Measurements from ENCODE around the gene SH3RF3. TPM values are rescaled to one million over a fixed set of nuclear protein-coding genes. Genes with fewer than 3 reads are reported as not detected.

SH3RF3 gene
- total RNA-seq, 1 donor from 2014 or later = 7.3 TPM

DNA sequence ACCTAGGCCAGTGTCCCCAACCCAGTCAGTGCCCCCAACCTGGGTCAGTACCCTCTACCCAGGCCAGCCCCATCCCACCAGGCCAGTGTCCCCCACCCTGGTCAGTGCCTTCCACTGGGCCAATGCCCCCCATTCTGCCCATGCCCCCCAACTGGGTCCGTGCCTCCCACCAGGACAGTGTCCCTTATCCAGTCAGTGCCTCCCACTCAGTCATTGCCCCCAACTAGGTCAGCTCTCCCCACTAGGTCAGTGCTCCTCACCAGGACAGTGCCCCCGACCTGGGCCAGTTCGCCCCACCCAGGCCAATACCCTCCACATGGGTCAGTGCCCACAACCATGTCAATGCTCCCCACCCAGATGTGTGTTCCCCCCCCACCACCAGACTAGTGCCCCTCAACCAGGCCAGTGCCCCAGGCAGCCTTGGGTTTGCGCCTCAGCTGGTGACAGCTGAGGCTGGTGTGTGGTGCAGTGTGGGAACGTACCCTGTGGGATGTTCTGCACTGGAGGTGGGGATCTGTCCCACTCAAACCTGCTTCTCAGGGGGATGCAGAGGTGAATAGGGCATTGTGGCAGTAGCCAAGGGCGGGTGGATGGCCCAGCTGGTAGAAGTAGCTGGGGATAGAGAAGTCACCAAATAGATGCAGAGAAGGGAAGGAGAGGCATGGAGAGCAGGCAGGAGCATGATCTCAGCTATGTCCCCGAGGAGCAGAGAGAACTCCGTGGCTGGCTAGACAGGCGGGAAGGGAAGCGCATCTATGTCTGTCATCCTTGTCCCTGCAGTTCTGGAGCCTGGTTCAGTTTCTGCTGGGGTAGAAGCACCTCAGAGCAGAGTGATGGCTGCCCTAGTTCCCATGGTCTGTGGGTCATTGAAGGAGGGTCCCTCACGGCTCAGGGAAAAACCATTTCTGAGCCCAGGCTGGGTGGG, 168.8 kb downstream of the SH3RF3 start:
- H3K27ac ChIP-seq (ENCODE audit: low read depth, low read length) = no peak overlapping the region
- no peaks in the 10 kb centered on the region for H3K4me1 Mint-ChIP-seq (ENCODE audit: low read depth, unreplicated experiment)
- H4K20me1 ChIP-seq (ENCODE audit: insufficient read depth, low read length) = peaks cover 58% of the 10 kb centered on the region
- H3K4me3 Mint-ChIP-seq (ENCODE audit: unreplicated experiment) = no peak overlapping the region
- no peaks in the 10 kb centered on the region for H3K4me1 ChIP-seq (ENCODE audit: insufficient read depth, low read length)
- H3K36me3 Mint-ChIP-seq (ENCODE audit: low read depth, unreplicated experiment) = no peaks in the 10 kb centered on the region
- FAIRE-seq = no peak
- no peak overlapping the region for H2AFZ ChIP-seq (ENCODE audit: low read depth, low read length)
- H3K27me3 ChIP-seq (ENCODE audit: insufficient read depth, low read length) = no peaks in the 10 kb centered on the region
- H3K4me2 ChIP-seq (ENCODE audit: low read length) = no peak overlapping the region
- peaks cover 13% of the 10 kb centered on the region for H3K27me3 Mint-ChIP-seq (ENCODE audit: low read depth, unreplicated experiment)
- peaks cover 11% of the 10 kb centered on the region for H3K9me3 Mint-ChIP-seq (ENCODE audit: unreplicated experiment)
- TF ChIP-seq, protein P1, sequence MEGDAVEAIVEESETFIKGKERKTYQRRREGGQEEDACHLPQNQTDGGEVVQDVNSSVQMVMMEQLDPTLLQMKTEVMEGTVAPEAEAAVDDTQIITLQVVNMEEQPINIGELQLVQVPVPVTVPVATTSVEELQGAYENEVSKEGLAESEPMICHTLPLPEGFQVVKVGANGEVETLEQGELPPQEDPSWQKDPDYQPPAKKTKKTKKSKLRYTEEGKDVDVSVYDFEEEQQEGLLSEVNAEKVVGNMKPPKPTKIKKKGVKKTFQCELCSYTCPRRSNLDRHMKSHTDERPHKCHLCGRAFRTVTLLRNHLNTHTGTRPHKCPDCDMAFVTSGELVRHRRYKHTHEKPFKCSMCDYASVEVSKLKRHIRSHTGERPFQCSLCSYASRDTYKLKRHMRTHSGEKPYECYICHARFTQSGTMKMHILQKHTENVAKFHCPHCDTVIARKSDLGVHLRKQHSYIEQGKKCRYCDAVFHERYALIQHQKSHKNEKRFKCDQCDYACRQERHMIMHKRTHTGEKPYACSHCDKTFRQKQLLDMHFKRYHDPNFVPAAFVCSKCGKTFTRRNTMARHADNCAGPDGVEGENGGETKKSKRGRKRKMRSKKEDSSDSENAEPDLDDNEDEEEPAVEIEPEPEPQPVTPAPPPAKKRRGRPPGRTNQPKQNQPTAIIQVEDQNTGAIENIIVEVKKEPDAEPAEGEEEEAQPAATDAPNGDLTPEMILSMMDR (IDR thresholded peaks at IDR 0.05; ENCODE audit: insufficient read depth, low read depth, low read length) = no peak
- no peak for TF ChIP-seq EZH2 (IDR thresholded peaks at IDR 0.05; ENCODE audit: insufficient read depth, low read length)
- H3K79me2 ChIP-seq (ENCODE audit: insufficient read depth, low read length) = no peaks in the 10 kb centered on the region
- no peak for DNase-seq (ENCODE audit: low read depth)
- H3K36me3 ChIP-seq (ENCODE audit: insufficient read depth, low read length) = no peaks in the 10 kb centered on the region
- H3K4me3 ChIP-seq (ENCODE audit: insufficient read depth, low read depth, low read length) = no peak overlapping the region
- H3K9ac ChIP-seq (ENCODE audit: low read length) = no peak overlapping the region
- no peak overlapping the region for H3K27ac Mint-ChIP-seq (ENCODE audit: unreplicated experiment)
- H3K9me3 ChIP-seq (ENCODE audit: insufficient read depth, low read depth, low read length) = peaks cover 4% of the 10 kb centered on the region

DNA sequence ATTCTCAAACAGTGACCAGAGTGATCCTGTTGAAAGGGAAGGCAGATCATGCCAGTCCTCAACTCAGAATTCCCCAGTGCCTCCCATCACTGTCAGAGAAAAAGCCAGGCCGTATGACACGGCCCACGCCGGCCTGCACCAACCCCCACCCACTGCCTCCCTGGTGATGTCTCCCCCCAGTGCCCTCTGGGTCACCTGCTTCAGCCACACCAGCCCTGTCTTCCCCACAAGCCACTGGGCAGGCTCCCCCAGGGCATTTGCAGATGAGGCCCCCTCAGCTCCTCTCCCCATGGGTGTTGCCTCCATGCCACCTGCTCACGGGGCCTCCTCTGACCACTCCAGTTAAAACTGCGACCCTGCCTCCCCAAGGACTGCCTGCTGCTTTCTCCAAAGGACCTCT, 169.8 kb downstream of the SH3RF3 start:
- Histone ChIP-seq H3K36me3 (ENCODE audit: insufficient read depth, low read length) (no peaks in the 10 kb centered on the region), H3K27ac (ENCODE audit: low read depth, low read length) (no peak overlapping the region), H3K27me3 (ENCODE audit: insufficient read depth, low read length) (no peaks in the 10 kb centered on the region), H2AFZ (ENCODE audit: low read depth, low read length) (no peak overlapping the region), H3K9ac (ENCODE audit: low read length) (no peak overlapping the region), H3K4me1 (ENCODE audit: insufficient read depth, low read length) (no peaks in the 10 kb centered on the region), H3K79me2 (ENCODE audit: insufficient read depth, low read length) (no peaks in the 10 kb centered on the region), H3K4me2 (ENCODE audit: low read length) (no peak overlapping the region), H3K4me3 (ENCODE audit: insufficient read depth, low read depth, low read length) (no peak overlapping the region), H4K20me1 (ENCODE audit: insufficient read depth, low read length) (peaks cover 53% of the 10 kb centered on the region), H3K9me3 (ENCODE audit: insufficient read depth, low read depth, low read length) (peaks cover 4% of the 10 kb centered on the region)
- H3K4me1 Mint-ChIP-seq (ENCODE audit: low read depth, unreplicated experiment) = no peaks in the 10 kb centered on the region
- FAIRE-seq (no peak), DNase-seq (ENCODE audit: low read depth) (no peak)
- H3K27ac Mint-ChIP-seq (ENCODE audit: unreplicated experiment) = no peak overlapping the region
- peaks cover 11% of the 10 kb centered on the region for H3K9me3 Mint-ChIP-seq (ENCODE audit: unreplicated experiment)
- peaks cover 13% of the 10 kb centered on the region for H3K27me3 Mint-ChIP-seq (ENCODE audit: low read depth, unreplicated experiment)
- H3K4me3 Mint-ChIP-seq (ENCODE audit: unreplicated experiment) = no peak overlapping the region
- no peaks in the 10 kb centered on the region for H3K36me3 Mint-ChIP-seq (ENCODE audit: low read depth, unreplicated experiment)
- TF ChIP-seq, protein P1 (IDR thresholded peaks at IDR 0.05; ENCODE audit: insufficient read depth, low read depth, low read length) = no peak
- no peak for TF ChIP-seq EZH2 (IDR thresholded peaks at IDR 0.05; ENCODE audit: insufficient read depth, low read length)

DNA sequence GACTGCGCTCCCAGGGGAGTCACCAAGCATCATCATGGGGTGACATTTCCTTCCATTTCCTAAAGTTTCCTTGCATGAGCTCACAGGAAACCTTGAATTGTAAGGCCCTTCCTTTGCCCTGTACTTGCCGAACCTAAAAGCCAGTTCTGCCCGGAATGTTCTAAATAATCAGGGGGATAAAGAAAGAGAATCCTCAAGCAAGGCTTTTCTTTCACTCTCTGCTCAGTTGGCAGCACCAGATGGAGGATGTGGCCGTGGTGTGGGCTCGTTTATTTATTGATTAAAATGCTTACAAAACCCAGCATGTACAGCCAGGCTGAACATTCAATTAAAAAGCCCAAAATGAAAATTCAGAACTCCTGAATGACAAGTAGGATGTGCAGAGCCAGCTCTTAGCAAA, 170.5 kb downstream of the SH3RF3 start:
- DNase-seq (ENCODE audit: low read depth) (no peak), FAIRE-seq (no peak)
- Mint-ChIP-seq H3K4me3 (ENCODE audit: unreplicated experiment) (no peak overlapping the region), H3K27ac (ENCODE audit: unreplicated experiment) (no peak overlapping the region), H3K27me3 (ENCODE audit: low read depth, unreplicated experiment) (peaks cover 13% of the 10 kb centered on the region), H3K9me3 (ENCODE audit: unreplicated experiment) (peaks cover 9% of the 10 kb centered on the region), H3K4me1 (ENCODE audit: low read depth, unreplicated experiment) (no peaks in the 10 kb centered on the region), H3K36me3 (ENCODE audit: low read depth, unreplicated experiment) (no peaks in the 10 kb centered on the region)
- H2AFZ ChIP-seq (ENCODE audit: low read depth, low read length) = no peak overlapping the region
- H3K9ac ChIP-seq (ENCODE audit: low read length) = no peak overlapping the region
- H4K20me1 ChIP-seq (ENCODE audit: insufficient read depth, low read length) = peaks cover 56% of the 10 kb centered on the region
- H3K36me3 ChIP-seq (ENCODE audit: insufficient read depth, low read length) = no peaks in the 10 kb centered on the region
- no peaks in the 10 kb centered on the region for H3K79me2 ChIP-seq (ENCODE audit: insufficient read depth, low read length)
- H3K27me3 ChIP-seq (ENCODE audit: insufficient read depth, low read length) = no peaks in the 10 kb centered on the region
- no peak overlapping the region for H3K27ac ChIP-seq (ENCODE audit: low read depth, low read length)
- H3K4me3 ChIP-seq (ENCODE audit: insufficient read depth, low read depth, low read length) = no peak overlapping the region
- H3K4me2 ChIP-seq (ENCODE audit: low read length) = no peak overlapping the region
- H3K4me1 ChIP-seq (ENCODE audit: insufficient read depth, low read length) = no peaks in the 10 kb centered on the region
- H3K9me3 ChIP-seq (ENCODE audit: insufficient read depth, low read depth, low read length) = peaks cover 4% of the 10 kb centered on the region
- TF ChIP-seq EZH2 (IDR thresholded peaks at IDR 0.05; ENCODE audit: insufficient read depth, low read length) = no peak
- TF ChIP-seq, protein P1 (IDR thresholded peaks at IDR 0.05; ENCODE audit: insufficient read depth, low read depth, low read length) = no peak
